Astrocyte (in vitro differentiated cells and primary cell): ENCODE data around the gene IBA57. TPM values are rescaled to one million over a fixed set of nuclear protein-coding genes. Genes with fewer than 3 reads are reported as not detected.

ENCODE experiments used
- DNase-seq: peaks from one replicate; pipeline ENCODE4 v3.0.0-alpha.2; 2010; ENCODE audit warnings: low read depth
- FAIRE-seq: peaks from 2 replicates; lab custom pipeline; 2011; peaks lifted over from hg19 to GRCh38; lab: Jason Lieb, UNC
- H2AFZ ChIP-seq: 2 replicates; pipeline ENCODE4 v1.6.0; 2012; ENCODE audit warnings: low read depth, low read length, inconsistent platforms
- H3K27ac ChIP-seq: 2 replicates; pipeline ENCODE4 v1.5.1; 2011; ENCODE audit warnings: low read depth, low read length, inconsistent platforms
- H3K27me3 ChIP-seq: 2 replicates; pipeline ENCODE4 v1.6.0; 2011; ENCODE audit warnings: low read length, inconsistent platforms; ENCODE audit not compliant: insufficient read depth
- H3K36me3 ChIP-seq: 2 replicates; pipeline ENCODE4 v1.5.1; 2011; ENCODE audit warnings: low read length, inconsistent platforms; ENCODE audit not compliant: insufficient read depth
- H3K4me1 ChIP-seq: 2 replicates; pipeline ENCODE4 v1.5.1; 2011; ENCODE audit warnings: low read length, inconsistent platforms; ENCODE audit not compliant: insufficient read depth
- H3K4me2 ChIP-seq: 2 replicates; pipeline ENCODE4 v1.6.0; 2012; ENCODE audit warnings: low read length, inconsistent platforms
- H3K4me3 ChIP-seq: 2 replicates; pipeline ENCODE4 v1.5.1; 2011; ENCODE audit warnings: low read depth, mild to moderate bottlenecking, low read length, inconsistent platforms; ENCODE audit not compliant: insufficient read depth
- H3K79me2 ChIP-seq: 2 replicates; pipeline ENCODE4 v1.6.0; 2012; ENCODE audit warnings: mild to moderate bottlenecking, low read length, inconsistent platforms; ENCODE audit not compliant: insufficient read depth
- H3K9ac ChIP-seq: 2 replicates; pipeline ENCODE4 v1.6.0; 2012; ENCODE audit warnings: mild to moderate bottlenecking, low read length, inconsistent platforms
- H3K9me3 ChIP-seq: 2 replicates; pipeline ENCODE4 v1.5.1; 2012; ENCODE audit warnings: low read depth, mild to moderate bottlenecking, low read length, inconsistent platforms; ENCODE audit not compliant: insufficient read depth
- H4K20me1 ChIP-seq: 2 replicates; pipeline ENCODE4 v1.6.0; 2012; ENCODE audit warnings: low read length, inconsistent platforms; ENCODE audit not compliant: insufficient read depth
- H3K27ac Mint-ChIP-seq: one replicate; pipeline ENCODE4 v1.8.0; 2021; ENCODE audit warnings: mild to moderate bottlenecking, mixed read lengths; ENCODE audit not compliant: unreplicated experiment
- H3K27me3 Mint-ChIP-seq: one replicate; pipeline ENCODE4 v1.8.0; 2021; ENCODE audit warnings: low read depth, mixed read lengths; ENCODE audit not compliant: unreplicated experiment
- H3K36me3 Mint-ChIP-seq: one replicate; pipeline ENCODE4 v1.8.0; 2021; ENCODE audit warnings: low read depth, mixed read lengths; ENCODE audit not compliant: unreplicated experiment
- H3K4me1 Mint-ChIP-seq: one replicate; pipeline ENCODE4 v1.8.0; 2021; ENCODE audit warnings: low read depth, mixed read lengths; ENCODE audit not compliant: unreplicated experiment
- H3K4me3 Mint-ChIP-seq: one replicate; pipeline ENCODE4 v1.8.0; 2021; ENCODE audit warnings: mild to moderate bottlenecking, moderate library complexity, mixed read lengths; ENCODE audit not compliant: unreplicated experiment
- H3K9me3 Mint-ChIP-seq: one replicate; pipeline ENCODE4 v1.8.0; 2021; ENCODE audit warnings: mild to moderate bottlenecking, mixed read lengths; ENCODE audit not compliant: unreplicated experiment
- CTCF ChIP-seq: IDR thresholded peaks from 2 replicates; pipeline ENCODE4 v1.5.1; 2011; ENCODE audit warnings: low read depth, mild to moderate bottlenecking, inconsistent platforms, low read length, moderate library complexity; ENCODE audit not compliant: insufficient read depth
- EZH2 ChIP-seq: IDR thresholded peaks from 2 replicates; pipeline ENCODE4 v1.6.1; 2012; ENCODE audit warnings: mild to moderate bottlenecking, low read length, inconsistent platforms; ENCODE audit not compliant: insufficient read depth
- total RNA-seq: library from RNA; stranded (reverse); gene quantifications from 2 replicates; pipeline ENCODE4 v1.2.1, GENCODE V29; 2021

The IBA57 gene
- total RNA-seq, 1 donor from 2014 or later, result 4.9 TPM

- Histone ChIP-seq H2AFZ (no peak overlapping the region), H3K4me3 (no peak overlapping the region), H3K4me2 (no peak overlapping the region), H3K36me3 (no peaks in the 10 kb centered on the region), H3K4me1 (no peaks in the 10 kb centered on the region), H3K79me2 (no peaks in the 10 kb centered on the region), H3K27me3 (peaks cover 4% of the 10 kb centered on the region), H3K27ac (no peak overlapping the region), H3K9ac (no peak overlapping the region), H4K20me1 (no peaks in the 10 kb centered on the region), H3K9me3 (no peaks in the 10 kb centered on the region)
- no peak for TF ChIP-seq CTCF
- no peak for TF ChIP-seq EZH2
- Mint-ChIP-seq H3K4me1 (no peaks in the 10 kb centered on the region), H3K9me3 (no peaks in the 10 kb centered on the region), H3K27me3 (peaks cover 12% of the 10 kb centered on the region), H3K36me3 (peaks cover 3% of the 10 kb centered on the region), H3K27ac (no peak overlapping the region), H3K4me3 (no peak overlapping the region)
- DNase-seq, result no peak
- no peak for FAIRE-seq
Measured at GRCh38 chr1:228207381-228207810, 41.8 kb downstream of the IBA57 start.

- Histone ChIP-seq H3K9me3 (no peaks in the 10 kb centered on the region), H3K79me2 (no peaks in the 10 kb centered on the region), H4K20me1 (no peaks in the 10 kb centered on the region), H3K9ac (no peak within 1 kb of the TSS), H3K27me3 (peaks cover 7% of the 10 kb centered on the region), H2AFZ (no peak within 1 kb of the TSS), H3K4me2 (no peak within 1 kb of the TSS), H3K27ac (no peak within 1 kb of the TSS), H3K4me3 (no peak within 1 kb of the TSS), H3K4me1 (no peaks in the 10 kb centered on the region), H3K36me3 (no peaks in the 10 kb centered on the region)
- Mint-ChIP-seq H3K4me3 (no peak within 1 kb of the TSS), H3K36me3 (peaks cover 3% of the 10 kb centered on the region), H3K27me3 (peaks cover 12% of the 10 kb centered on the region), H3K4me1 (no peaks in the 10 kb centered on the region), H3K27ac (no peak within 1 kb of the TSS), H3K9me3 (no peaks in the 10 kb centered on the region)
- no peak for FAIRE-seq
- no peak for DNase-seq
- TF ChIP-seq EZH2 (no peak), CTCF (no peak)
Measured at GRCh38 chr1:228207851-228208821, 42.5 kb downstream of the IBA57 start, which contains the start of gene OBSCN. Gene OBSCN (plus strand): TSS chr1:228208044. CDS start chr1:228211784, 3,740 bp downstream.
